EL (cell line): ENCODE data around the gene SSX2B.
"Not testable (repeated sequence)": the region's sequence is repeated elsewhere in the genome, so short reads cannot be mapped to it uniquely, and the experiment has no call there.

Source experiments
- DNase-seq: peaks from one replicate; pipeline ENCODE4 v3.0.0-alpha.2; 2016

The SSX2B gene

GRCh38 chrX:52750952-52751351 is at the start of gene SSX2B:
TSS of gene SSX2B (plus strand) at chrX:52751252. CDS start at chrX:52752681, 1,429 bp downstream.
- DNase-seq, result not testable (repeated sequence)

- DNase-seq, result not testable (repeated sequence)
Observed at GRCh38 chrX:52707078-52707477, 44.0 kb upstream of the SSX2B start, which contains the start of gene SSX2. TSS of gene SSX2 (minus strand) at chrX:52707178. CDS start at chrX:52705749, 1,429 bp downstream.

- not testable (repeated sequence) for DNase-seq
Observed at GRCh38 chrX:52765983-52766382, 14.9 kb downstream of the SSX2B start.

- DNase-seq, result not testable (repeated sequence)
Observed at GRCh38 chrX:52773504-52773903, 22.5 kb downstream of the SSX2B start.

- DNase-seq, result not testable (repeated sequence)
Observed at GRCh38 chrX:52797327-52797726, 46.3 kb downstream of the SSX2B start, which contains the start of gene SPANXN5. TSS of gene SPANXN5 (minus strand) at chrX:52797427. CDS start at chrX:52797348, 79 bp downstream.

- DNase-seq, result not testable (repeated sequence)
Observed at GRCh38 chrX:52804876-52805275, 53.8 kb downstream of the SSX2B start.
